GM19099 (cell line): ENCODE results near the gene IGFN1.

Experiments used
- POLR2A ChIP-seq: IDR thresholded peaks from 3 replicates; pipeline ENCODE4 v1.6.1; 2011; ENCODE audit warnings: low read depth; ENCODE audit not compliant: insufficient read length; ENCODE audit errors: extremely low read depth

The IGFN1 gene

DNA sequence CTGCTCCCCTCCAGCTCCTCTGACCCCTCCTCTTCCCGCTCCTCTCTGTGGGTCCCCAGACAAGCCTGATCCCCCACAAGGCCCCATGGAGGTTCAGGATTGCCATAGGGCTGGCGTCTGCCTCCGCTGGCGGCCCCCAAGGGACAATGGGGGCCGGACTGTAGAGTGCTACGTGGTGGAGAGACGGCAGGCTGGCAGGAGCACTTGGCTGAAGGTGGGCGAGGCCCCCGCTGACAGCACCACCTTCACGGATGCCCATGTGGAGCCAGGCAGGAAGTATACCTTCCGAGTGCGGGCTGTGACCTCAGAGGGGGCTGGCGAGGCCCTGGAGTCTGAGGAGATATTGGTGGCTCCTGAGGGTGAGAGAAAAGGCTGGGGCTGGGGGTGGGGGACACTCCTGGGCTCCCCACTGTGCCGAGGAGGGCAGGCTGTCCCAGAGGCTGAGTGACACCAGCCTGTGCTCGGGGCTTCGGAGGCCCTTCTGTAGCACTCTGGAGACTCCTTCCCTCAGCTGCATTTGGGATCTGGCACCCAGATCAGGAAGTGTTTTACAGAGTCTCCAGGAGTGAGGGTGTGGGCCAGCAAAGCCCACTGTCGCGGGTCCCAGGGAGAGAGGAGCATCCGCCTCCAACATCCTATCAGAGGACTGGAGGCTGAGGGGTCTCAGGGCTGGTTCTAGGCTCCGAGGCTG is 25.9 kb downstream of the IGFN1 start:
- no peak for TF ChIP-seq POLR2A

- no peak for TF ChIP-seq POLR2A
These were observed 26.5 kb downstream of the IGFN1 start for GRCh38 chr1:201217146-201217545.

DNA sequence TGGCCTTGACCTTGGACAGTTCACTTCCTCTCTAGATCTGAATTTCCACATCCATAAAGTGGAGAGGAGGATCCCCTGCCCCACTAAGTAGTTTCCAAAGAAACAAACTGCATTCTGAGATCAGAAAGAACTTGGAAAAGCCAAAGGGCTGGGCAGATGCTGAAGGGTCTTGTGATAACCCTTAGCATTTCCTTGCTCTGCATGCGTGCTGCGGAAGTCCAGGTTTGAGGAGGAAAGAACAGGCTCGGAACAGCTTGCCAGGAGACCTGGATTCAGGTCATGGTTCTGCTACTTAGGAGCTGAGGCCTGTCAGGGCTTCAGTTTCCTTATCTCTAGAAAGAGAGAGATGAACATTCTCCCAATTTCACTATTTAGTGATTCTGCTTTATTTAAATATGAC is 27.2 kb downstream of the IGFN1 start:
- no peak for TF ChIP-seq POLR2A

- TF ChIP-seq POLR2A: no peak
These were observed 27.8 kb downstream of the IGFN1 start for GRCh38 chr1:201218409-201218808.

DNA sequence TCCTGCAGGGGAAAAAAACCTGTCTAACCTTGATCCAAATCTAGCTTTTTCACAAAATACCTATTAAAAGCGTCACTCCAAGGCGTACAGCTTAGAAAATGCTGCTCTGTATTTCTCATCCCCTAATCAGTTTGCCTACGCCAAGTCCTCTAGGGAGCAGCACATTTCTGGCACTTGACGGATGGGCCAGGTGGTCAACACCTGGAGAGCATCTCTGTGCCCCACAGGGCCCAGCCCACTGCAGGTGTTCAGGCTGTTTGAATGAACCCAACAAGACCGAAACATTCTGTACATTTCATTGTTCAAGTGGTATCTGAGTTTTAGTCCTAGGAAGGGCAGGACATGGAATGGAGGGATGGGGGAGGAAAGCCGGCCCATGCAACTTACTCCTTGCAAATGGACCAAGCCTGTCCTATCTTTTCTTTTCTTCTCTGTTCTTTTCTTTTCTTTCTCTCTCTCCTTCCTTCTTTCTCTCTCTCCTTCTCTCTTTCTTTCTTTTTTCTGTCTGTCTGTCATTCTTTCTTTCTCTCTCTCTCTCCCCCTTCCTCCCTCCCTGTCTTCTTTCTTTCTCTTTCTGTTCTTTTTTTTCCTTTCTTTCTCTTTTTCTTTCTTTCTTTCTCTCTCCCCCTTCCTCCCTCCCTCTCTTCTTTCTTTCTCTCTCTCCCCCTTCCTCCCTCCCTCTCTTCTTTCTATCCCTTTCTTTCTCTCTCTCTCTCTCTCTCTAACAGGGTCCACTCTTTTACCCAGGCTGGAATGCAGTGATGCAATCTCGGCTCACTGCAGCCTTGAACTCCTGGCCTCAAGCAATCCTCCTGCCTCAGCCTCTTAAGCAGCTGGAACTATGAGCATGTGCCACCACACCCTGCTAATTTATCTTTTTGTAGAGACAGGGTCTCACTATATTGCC is 29.1 kb downstream of the IGFN1 start:
- no peak for TF ChIP-seq POLR2A

- no peak for TF ChIP-seq POLR2A
These were observed 29.7 kb downstream of the IGFN1 start for GRCh38 chr1:201220388-201220715.

GRCh38 chr1:201221201-201221846 is 30.7 kb downstream of the IGFN1 start:
- no peak for TF ChIP-seq POLR2A

DNA sequence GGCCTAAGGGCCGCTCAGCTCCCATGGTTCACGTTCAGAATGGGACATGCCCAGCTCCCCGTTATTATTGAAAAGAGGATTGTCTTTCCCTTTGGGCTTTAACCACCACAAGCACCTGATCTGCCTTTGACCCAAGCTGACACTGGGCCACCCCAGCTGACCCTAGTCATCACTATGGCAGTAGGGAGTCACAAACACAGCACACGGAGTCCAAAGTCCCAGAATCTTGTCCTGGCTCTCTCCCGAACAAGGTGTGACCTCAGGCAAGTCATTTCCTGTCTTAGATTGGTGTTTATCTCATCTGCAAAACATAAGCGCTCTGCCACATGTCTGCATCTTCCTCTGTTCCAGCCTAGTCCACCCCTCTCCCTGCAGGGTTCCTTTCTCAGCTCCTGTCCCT is 31.5 kb downstream of the IGFN1 start:
- TF ChIP-seq POLR2A: no peak

- TF ChIP-seq POLR2A: no peak
These were observed 33.4 kb downstream of the IGFN1 start for GRCh38 chr1:201223852-201224665.

DNA sequence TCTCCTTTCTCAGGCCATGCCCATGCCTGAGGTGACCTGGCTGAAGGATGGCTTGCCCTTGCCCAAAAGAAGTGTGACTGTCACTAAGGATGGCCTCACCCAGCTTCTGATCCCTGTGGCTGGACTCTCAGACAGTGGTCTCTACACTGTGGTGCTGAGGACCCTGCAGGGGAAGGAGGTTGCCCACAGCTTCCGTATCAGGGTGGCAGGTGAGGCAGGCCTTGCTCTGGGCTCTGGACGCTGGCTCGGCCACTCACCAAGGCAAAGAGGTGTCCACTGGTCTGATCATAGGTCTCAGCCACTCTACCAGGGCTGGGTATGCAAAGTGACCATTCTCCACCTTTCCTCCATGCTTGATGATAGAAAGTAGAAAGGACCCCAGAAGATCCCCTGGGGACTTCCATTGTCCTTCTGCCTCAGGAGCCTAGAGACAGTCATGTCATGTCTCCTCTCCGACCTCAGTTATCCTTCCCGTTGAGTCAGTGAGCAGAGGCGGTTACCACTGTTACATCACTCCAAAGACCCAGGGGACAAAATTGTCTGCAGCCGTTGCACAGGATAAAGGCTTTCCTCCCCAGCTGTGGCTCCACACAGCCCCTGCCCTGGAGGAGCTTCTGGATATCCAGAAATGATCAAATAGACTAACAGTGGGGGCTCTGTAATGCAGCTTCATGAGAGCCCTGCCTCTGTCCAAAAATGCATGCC is 34.2 kb downstream of the IGFN1 start:
- TF ChIP-seq POLR2A: no peak

GRCh38 chr1:201226178-201226514 is 35.5 kb downstream of the IGFN1 start:
- no peak for TF ChIP-seq POLR2A

DNA sequence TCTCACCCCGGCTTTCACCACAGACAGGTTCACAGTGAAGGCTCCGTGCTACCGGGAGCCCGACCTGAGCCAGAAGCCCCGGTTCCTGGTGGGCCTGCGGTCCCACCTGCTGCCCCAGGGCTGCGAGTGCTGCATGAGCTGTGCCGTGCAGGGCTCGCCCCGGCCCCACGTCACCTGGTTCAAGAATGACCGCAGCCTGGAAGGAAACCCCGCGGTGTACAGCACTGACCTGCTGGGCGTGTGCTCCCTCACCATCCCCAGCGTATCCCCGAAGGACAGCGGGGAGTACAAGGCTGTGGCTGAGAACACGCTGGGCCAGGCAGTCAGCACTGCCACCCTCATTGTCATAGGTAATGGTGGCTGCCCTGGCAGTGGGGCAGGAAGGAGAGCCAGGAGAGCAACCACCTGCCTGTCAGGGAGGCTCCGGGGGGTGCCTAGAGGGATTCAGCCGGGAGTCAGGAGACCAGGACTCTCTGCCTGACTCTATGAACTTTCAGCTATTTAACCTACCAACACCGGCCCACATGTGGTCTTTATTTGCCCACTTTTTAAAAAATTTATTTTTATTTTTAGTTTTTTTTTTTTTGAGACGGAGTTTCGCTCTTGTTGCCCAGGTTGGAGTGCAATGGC is 36.4 kb downstream of the IGFN1 start:
- TF ChIP-seq POLR2A: no peak

- TF ChIP-seq POLR2A: no peak
These were observed 37.7 kb downstream of the IGFN1 start for GRCh38 chr1:201228011-201228983.

GRCh38 chr1:201229095-201229494 is 38.5 kb downstream of the IGFN1 start:
- no peak for TF ChIP-seq POLR2A
